Pons (tissue), 1 donor: ENCODE measurements around the gene TMEM186.
"Not testable (repeated sequence)": the region's sequence is repeated elsewhere in the genome, so short reads cannot be mapped to it uniquely, and the experiment has no call there.

ENCODE experiments used
- DNase-seq: peaks from one replicate; pipeline ENCODE4 v3.0.0-alpha.2; 2016; ENCODE audit warnings: low spot score

Gene TMEM186

DNA sequence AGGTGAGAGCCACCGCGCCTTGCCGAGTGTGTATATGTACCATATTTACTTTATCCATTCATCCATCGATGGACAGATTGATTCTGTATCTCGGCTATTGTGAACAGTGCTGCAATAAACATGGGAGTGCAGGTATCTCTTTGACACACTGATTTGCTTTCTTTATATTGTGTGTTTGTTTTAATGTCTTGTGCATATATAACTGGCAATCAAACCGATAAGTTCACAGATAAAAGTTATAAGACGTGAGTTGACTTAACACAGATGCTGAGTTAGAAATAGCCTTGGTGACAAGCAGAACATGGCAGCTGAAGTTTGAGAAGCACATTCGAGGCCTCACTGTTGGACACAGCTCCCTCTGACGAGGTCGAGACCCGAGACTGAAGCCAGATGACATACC is 23.2 kb downstream of the TMEM186 start:
- DNase-seq = no peak

DNA sequence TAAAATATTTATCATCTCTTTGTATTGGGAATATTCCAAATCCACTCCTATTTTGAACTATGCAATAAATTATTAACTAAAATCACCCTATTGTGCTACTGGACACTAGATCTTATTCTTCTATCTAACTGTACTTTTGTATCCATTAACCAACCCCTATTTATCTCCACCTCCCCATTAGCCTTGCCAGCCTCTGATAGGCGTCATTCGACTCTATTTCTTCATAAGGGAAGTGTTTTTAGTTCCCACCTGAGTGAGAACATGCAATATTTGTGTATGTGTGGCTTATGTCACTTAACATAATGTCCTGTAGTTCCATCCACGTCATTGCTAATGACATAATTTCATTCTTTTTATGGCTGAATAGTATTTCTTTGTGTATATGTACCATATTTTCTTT is 23.9 kb downstream of the TMEM186 start:
- DNase-seq = no peak

DNA sequence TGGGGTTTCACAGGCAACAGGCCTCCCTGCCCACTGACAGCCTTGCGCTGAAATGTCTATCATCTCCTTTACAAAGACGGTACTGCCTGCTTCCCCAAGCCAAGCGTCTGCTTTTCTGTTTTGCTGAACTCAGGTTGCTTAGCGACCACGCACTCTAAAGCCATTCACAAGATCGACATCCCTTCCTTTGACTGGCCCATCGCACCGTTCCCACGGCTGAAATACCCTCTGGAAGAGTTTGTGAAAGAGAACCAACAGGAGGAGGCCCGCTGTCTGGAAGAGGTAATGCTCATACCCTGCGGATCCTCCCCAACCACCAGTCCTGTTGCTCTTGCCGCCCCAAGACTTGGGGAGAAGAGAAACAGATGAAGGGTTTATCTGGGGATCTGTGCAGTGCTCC is 28.7 kb downstream of the TMEM186 start:
- no peak for DNase-seq

DNA sequence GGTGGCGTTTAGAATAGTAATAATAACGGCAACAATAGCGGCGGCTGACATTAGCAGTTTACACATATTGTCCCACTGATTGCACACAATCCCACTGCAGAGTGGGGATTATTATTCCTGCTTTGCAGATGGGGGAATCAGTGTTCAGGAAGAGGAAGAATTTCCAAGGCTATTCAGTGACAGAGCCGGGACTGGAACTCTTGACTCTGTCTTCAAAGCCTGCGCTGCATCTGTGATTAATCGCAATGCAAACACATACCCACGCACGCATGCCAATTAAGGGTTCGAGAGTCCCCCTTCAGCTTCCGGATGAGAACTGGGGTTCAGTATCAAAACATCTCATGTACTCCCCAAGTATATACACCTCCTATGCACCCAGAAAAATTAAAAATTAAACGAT is 29.2 kb downstream of the TMEM186 start:
- no peak for DNase-seq

DNA sequence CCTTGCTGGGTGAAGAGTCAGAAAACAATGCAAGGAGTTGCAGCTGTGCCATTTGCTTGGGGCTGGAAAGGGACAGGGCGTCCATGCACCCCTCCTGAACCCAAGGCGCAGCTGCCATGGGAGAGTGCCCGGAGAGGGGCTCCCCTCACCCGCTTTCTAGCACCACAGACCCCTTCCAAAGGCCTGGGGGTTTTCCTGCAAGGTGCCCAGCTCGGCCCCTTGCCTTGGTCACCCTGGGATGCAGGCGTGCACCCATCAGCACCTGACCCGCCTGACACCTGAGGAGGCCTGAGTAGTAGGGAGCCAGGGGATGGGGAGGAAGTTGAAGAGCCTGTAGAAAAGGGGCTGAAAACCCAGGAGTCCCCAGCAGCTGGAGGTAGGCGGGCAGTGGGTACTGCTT is 30.3 kb downstream of the TMEM186 start:
- DNase-seq = no peak

DNA sequence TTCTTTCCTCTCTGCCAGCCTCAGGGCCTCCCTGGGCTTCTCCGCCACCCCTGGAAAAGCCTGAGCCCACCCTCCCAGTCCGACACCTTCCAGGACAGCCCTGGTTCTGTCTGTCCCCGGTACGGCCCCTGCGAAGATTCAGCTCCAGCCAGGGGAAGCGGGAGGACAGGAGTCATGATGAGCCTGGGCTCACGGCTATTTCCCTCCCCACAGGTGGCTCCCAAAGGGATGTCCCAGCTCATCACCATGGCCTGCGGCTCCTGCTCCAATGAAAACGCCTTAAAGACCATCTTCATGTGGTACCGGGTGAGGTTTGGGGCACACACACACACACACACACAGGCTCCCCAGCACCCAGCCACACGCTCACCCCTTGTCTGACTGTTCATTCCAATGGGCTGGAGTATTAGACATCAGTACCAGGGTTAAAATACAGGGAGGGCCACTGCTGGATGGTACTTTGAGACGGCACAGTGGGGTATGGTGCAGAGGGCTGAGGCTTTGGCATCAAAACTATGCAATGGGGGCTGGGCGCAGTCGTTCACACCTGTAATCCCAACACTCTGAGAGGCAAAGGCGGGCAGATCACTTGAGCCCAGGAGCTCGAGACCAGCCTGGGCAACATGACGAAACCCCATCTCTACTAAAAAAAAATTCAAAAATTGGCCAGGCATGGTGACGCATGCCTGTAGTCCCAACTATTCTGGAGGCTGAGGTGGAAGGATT is 32.8 kb downstream of the TMEM186 start:
- no peak for DNase-seq

DNA sequence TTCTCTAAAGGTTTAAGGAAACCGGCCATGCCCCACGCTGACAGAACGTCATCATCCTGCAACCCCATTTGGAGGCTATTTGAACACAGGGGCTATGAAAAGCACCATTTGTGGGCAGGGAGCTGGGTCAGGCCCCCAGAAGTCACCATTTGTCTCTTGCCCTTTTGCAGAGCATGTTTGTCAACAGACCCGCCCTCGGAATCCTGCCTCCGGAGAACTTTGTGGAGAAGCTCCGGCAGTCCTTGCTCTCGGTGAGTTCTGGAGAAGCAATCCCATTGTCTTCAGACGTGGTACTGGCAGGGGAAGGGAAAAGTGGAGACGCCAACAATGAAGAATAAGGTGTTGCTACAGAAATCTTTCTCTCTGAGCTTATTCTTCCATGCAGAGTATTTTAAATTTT is 33.5 kb downstream of the TMEM186 start:
- no peak for DNase-seq

DNA sequence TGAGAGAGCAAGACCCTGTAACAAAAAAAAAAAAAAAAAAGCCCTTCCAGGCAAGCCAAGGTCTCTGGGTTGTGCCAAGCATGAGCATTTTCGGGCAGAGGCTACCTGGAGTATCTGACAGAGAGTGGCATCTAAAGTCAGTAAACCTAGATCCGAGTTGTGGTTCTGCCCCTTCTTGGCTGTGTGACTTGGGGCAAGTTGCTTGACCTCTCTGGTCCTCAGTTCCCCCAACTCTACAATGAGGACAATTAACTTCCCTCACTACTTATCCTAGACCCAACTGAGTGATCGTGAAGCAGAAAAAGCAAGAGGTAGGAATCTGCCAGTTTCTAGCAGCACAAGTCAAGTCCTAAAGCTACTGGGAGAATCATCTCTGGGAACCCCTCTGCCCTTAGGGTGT is 34.4 kb downstream of the TMEM186 start:
- no peak for DNase-seq

DNA sequence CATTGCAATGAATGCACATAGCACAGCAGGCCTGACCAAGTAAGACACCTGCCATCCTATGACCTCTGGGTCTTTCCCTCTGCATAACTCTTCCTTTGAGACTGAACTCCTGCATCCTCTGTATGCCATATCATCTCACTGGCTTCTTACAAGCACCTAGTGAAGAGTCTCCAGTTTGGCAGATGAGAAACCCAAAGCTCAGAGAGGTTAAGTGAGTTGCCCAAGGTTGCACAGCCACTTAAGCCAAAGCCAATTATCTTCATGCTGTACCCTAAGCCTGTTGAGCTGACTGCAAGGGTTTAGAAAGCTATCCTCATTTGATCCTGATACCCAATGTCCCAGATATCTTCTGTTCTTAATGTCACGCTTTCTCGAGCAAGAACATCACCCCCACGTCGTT is 35.2 kb downstream of the TMEM186 start:
- no peak for DNase-seq

DNA sequence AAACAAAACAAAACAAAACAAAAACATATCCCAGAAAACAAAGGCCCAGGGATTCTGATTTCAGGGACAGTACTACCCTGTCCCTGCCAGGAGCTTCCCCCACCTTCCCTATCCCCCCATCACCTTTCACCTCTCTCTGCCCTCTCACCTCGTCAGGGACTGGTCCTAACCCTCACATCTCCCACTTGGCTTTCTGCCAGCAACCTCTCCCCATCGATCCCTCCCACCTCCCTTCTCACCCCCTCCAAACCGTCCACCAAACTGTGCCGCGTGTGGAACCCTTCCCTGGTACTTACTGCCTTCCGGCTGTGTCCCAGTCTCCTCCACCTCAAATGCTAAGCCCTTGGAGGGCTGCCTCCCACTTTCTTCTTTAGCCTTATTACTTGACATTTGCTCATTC is 36.4 kb downstream of the TMEM186 start:
- DNase-seq = no peak

DNA sequence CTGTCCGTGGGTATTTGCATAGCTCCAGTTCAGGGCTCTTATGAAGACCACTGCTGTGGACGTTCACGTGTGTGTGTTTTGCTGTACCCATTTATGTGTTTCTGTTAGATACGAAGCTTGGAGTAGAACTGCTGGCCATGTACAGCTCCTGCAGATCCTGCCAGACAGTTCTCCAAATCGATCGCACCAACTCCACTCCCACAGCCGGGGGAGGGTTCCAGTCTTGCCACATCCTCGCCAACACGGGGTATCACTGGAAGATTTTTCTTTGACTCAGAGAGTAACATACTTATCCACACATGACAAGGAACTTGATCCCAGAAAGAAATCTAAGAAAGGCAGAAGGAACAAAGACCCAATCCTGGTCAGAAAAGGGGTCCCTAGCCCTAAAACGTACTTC is 37.4 kb downstream of the TMEM186 start:
- DNase-seq = no peak

DNA sequence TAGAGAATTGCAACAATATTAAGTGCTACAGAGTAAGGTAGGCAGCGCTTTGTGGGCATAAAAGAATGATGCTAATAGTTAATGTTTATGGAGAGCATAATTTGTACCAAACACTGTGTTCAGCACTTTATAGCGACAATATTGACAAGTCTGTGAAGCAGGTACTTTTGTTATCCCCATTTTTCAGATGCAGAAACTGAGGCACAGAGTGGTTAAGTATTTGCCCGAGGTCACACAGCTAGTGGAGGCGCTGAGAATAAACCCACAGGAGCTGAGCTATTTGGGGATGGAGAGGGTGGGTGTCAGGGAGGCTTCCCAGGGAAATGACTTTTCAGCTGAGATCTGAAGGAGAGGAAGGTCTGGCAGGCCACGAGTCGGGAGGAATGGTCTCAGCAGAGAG is 39.4 kb downstream of the TMEM186 start:
- DNase-seq = no peak

DNA sequence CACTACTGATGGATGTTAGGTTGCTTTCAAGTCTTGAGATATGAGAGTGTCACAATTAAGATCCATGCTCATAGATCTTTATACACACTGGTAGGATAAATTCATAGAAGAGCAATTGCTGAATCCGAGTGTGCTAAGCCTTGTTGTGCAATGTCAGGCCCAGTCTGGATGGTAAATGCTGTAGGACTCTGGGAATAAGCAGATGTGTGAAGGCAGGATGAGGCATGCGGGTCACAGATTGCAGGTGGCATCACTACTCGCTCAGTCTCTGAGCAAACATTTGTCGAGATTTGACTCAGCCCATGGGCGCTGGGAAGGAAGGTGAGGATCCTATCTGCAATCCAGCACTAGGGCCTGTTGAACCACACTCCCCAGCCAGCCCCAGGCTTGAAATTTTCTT is 40.7 kb downstream of the TMEM186 start:
- DNase-seq = no peak

DNA sequence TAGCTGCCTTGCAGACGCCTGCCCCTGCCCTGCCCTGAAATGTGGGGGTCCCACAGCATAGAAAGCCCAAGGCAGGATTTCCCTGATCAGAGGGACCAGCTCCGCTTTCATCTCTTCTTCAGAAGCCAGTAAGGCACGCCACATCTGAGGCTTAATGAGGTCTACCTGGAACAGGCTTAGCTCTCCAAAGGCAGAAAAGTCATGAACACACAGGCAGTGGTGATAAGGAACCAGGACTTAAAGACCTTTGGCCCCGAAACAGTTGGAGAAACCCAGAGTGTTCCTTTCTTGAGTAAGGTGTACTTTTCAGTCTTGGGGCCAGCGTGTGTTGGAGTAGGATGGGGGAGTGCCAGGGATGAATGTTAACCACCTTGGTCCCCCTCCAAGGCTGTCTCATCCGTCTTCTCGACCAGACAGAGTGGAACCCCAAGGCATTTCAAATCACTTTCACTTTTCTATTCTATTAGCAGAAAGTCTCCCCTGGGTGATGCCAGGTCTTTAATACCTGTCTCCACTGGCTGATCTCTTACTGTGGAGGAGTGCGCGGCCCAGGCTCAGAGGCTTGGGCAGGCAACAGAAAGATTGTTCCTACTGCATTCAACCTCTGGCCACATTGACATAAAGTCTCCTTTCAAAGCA is 43.9 kb downstream of the TMEM186 start:
- DNase-seq = no peak

DNA sequence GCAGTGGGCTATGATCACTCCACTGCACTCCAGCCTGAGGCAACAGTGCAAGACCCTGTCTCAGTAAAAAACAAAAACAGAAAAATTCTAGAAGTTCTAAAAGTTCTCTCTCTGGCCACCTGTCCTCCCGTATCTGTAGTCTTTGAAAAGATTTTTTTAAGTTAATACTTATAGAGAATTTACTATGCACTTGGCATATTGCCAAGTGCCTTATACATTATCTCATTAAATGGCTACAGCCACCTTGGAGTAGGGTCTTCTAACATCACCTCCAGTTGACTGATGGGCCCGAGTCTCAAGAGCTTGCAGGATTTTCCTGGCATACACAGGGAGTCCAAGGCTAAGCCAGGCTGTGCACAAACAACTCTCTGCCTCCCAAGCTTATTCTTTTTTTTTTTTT is 44.7 kb downstream of the TMEM186 start:
- DNase-seq = no peak

DNA sequence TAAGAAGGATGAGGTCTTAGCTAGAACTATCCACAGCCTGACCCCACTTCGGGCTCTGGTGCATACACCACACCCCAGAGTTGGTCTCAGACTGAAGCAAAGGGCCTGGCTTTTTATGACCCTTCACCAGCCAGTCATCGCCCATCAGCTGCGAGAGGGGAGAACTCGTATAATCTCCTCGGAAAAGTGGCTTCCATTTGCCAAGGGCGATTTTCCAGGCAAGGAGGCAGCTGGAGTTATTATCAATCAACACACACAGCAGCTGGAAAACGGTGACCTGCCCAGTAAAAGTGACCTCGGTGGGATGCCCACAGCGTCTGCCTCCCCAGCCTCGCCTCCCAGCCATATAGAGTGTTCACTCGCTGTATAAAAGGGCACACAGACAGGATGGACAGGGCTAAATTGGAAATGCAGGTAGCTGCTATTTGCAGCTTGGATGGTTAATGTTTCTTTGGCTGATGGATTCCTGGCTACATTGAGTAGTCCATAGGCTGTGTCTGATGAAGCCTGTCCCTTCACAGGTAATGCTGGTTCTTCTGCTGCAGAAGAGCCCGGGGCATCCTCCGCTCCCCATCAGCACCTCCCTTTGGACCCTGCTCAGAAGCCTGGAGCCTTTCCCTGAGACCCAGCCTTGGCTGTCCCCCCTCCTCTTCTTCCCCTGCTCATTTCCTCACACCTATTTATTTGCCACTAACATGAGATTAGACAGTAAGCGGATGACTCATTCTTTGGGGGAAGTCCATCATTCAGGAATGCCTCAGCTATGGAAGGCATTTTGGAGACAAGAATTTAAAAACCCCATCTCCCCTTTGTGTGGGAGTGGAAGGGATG is 45.7 kb downstream of the TMEM186 start:
- DNase-seq = no peak

DNA sequence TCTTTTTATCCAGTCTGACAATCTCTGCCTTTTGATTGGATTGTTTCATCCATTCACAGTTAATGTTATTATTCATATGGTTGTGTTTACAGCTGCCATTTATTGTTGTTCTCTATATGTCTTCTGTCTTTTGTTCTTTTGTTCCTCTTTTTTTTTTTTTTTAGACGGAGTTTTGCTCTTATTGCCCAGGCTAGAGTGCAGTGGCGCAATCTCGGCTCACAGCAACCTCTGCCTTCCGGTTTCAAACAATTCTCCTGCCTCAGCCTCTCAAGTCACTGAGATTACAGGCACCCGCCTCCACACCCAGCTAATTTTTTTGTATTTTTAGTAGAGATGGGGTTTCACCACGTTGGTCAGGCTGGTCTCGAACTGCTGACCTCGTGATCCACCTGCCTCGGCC is 48.5 kb downstream of the TMEM186 start:
- DNase-seq = not testable (repeated sequence)
